NCI-H2029 treated with DMSO at 0.1 percent for 48 hours (cell line): ENCODE measurements around the gene LRRC8C.

Experiments
- DNase-seq: peaks from one replicate; lab custom pipeline; 2025; lab: John Stamatoyannopoulos, UW

The LRRC8C gene

DNA sequence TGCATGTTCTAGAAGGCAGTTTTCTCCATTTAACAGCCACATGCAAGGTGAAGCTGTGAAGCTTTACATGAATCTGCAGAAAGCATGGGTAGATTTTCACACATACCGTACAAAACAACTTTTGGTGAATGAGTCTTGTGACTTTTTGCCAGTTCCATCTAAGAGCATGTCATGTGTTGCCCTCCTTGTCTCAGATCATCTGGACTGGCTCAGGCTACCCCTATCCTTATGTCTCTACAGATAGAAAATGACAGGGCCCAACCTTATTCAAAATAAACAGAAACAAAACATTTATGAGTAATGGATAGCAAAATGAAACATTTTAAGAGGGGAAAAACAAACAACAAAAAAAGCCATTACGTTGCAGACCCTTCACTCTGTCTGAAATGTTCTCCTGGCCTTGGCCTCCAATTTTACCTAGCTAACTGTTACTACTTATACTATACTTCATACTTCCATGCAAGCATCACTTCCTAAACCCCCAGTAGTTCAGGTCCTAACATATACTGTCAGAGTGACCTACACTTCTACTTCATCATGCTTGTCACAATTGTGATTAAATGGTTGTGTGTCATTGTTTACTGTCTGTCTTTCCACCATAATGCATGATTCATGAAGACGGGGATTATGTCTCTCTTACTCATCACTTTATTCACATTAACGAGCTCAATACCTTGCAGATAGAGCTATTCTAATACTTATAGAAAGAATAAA lies 39.0 kb downstream of the LRRC8C start:
- DNase-seq, result no peak

- DNase-seq, result no peak
These were observed 39.7 kb downstream of the LRRC8C start for GRCh38 chr1:89672489-89673183.

- no peak for DNase-seq
These were observed 40.3 kb downstream of the LRRC8C start for GRCh38 chr1:89673251-89673650.

GRCh38 chr1:89675677-89676076 lies 42.8 kb downstream of the LRRC8C start:
- DNase-seq, result no peak

- DNase-seq, result no peak
These were observed 48.3 kb downstream of the LRRC8C start for GRCh38 chr1:89681045-89681729.

GRCh38 chr1:89682611-89683010 lies 49.7 kb downstream of the LRRC8C start:
- DNase-seq, result no peak

DNA sequence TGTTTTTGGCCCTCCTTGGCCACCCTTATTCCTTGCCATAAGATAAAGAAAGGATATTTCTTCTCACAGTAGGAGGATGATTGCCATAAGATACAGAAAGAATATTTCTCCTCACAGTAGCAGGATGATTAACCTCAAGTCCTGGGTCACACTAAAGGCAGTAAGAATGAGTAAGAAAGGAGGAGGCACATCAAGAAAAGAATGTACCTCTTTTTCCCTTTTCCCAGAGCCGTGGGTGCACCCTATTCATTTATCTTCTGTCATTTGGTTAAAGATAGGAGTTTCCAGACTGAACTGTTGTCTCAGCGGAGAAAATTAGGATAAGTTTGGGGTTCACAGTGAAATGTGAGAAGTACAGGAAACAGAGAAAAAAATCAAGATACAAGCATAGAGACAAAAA lies 52.5 kb downstream of the LRRC8C start:
- DNase-seq, result no peak

GRCh38 chr1:89686520-89686919 lies 53.6 kb downstream of the LRRC8C start:
- DNase-seq, result no peak

- no peak for DNase-seq
These were observed 54.3 kb downstream of the LRRC8C start for GRCh38 chr1:89687254-89687653.

- no peak for DNase-seq
These were observed 55.7 kb downstream of the LRRC8C start for GRCh38 chr1:89688607-89689006.

DNA sequence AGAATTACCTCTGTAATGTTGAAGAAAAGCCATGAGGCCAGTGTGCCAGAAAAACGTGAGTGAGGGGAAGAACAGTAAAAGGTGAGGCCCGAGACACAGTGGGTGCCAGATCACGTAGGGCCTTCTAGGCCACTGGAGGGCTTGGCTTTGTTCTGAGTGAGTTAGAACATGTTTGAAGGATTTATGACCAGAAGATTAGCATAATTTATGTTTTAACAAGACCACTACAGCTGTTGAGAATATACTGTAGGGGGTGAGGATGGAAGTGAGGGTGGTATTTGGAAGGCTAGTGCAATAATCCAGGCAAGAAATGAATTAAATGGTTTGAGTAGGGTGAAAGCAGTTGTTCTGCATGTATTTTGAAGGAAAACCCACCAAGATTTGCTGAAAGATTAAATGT lies 56.3 kb downstream of the LRRC8C start:
- no peak for DNase-seq

DNA sequence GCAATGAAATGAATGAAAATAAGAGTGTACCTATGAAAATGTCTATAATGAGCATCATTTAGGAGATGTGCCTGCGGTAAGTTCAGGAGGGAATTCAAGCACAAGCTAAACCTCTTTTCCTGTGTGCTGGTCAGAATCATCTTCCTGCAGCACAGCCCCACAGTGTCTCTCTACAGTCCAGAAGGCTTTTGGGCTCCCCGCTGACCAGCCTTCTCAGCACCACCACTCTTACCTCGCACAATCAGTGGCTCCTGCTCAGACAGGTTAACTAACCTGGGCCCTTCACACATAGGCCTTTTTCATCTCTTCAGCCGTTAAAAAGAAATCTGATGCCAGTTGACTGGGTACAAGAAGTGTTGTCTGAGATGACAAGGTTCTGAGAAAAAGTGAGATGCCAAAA lies 57.7 kb downstream of the LRRC8C start:
- DNase-seq, result no peak

DNA sequence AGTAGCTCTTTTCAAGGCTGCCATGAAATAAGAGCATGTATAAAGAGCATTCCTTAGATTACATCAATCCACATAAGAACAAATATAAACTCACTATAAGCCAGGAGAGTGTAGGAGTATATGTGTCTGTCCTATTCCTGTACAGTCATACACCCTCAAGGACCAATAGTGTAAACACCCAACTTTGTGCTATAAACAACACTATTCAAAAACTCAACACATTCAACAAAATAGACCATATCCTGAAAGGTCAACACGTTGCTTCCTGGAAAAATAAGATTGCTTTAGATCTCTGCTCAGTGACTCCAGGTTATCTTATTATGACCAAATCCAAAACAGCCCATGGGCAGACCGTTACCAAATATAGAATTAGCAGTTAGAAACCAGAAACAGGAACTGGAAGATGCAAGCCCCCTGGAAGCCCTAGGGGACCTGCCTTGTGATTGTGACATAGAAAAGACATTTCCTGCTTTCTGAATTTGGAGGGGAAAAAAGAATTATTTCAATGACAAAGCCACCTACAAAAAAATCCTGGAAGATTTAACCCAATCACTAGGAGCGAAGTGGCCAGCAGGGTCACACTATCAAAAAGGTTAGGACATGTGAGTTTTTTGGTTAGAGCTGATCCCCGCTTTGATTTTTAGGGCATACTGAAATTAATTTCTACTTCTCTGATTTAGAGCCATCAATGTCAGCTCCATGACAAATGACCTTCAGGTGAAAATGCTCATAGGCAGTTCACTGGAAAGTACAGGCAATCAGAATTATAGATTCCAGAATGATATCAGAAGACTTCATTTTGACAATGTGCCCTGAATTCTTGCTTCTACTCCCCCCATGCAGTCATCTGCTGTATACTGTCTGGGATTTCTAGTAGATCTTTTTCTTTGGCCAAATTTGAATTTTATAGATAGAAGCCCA lies 59.9 kb downstream of the LRRC8C start:
- DNase-seq, result no peak

DNA sequence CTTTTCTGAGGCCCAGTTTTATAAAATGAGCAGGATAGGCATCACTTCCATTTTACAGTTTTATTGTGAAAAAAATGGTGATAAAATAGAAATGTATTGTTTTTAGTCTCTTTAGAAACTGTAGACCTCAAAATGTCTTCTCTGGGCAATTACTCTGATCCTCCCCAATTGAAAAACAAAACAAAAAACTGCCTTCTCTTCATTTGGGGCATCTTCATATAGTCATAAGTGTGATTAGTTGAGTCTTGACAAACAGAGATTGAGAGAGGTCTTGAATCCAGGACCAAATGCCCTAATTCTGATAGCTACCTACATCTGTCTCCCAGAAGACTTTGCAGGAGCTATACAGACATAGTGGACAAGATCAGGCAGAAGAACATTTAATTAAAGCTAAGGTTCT lies 62.9 kb downstream of the LRRC8C start:
- DNase-seq, result no peak

GRCh38 chr1:89697383-89697782 lies 64.5 kb downstream of the LRRC8C start:
- DNase-seq, result no peak

DNA sequence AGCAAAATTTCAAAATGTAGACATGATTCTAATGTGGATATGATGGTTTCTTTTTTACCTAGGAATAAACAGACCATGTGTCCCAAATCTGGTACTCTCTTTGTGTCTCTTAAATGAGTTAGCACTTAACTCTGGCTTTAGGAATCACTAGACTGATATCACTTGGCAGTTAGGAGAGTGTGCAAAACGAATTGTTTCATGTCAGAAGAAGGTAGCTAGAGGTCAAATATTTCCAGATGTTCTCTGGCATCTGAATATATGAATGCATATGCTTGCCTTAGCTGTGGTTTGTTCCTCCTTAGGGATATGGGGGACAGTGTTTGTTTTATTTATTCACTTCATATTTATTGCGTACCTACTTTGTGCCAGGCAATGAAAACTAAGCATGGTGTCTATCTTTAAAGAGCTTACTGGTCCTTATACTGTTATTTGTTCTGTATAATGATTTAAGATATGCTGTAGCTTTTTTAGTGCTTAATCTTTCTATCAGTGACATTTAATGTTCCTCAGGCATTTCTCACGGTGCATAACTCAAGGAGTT lies 65.2 kb downstream of the LRRC8C start:
- no peak for DNase-seq

DNA sequence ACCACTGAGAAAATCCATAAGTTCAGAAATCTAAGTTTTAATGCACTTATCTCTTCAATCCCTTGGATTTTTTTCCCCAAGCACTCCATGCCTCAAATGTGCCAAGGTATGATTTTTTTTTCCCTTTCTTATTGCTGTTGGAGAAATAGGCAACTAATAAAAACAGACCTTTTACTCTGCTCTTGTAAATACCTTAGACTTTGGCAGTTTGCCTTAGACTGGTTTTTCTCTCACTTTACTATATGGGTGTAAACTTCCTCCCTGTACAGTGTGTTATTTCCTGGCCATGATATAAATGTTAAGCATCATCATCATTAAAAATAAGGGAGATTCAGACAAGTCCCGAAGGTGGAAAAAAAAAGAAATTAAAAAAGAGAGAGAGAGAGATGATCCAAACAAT lies 65.7 kb downstream of the LRRC8C start:
- no peak for DNase-seq

- DNase-seq, result no peak
These were observed 66.6 kb downstream of the LRRC8C start for GRCh38 chr1:89699451-89699986.

DNA sequence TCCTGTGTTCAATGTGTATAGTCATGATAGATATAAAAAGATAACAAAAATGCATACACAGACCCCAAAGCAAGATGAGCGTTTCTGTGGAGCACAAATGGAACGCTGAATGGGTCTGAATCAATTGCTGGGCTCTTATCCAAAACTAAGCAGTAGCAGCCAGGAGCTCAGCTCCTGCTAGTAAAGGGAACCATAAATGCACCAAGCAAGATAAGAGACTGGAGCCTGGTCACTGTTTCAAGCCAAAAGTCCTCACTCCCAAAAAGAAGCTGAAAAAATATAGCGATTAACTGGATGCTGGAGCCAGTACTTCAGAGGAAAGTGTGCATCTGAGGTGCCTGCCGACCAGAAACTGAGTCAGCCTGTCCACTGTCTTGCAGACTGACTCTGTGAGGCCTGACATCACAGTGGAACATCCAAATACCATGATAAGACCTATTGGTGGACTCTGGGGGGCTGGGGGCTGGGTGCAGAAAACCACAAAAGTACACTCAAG lies 68.9 kb downstream of the LRRC8C start:
- no peak for DNase-seq

DNA sequence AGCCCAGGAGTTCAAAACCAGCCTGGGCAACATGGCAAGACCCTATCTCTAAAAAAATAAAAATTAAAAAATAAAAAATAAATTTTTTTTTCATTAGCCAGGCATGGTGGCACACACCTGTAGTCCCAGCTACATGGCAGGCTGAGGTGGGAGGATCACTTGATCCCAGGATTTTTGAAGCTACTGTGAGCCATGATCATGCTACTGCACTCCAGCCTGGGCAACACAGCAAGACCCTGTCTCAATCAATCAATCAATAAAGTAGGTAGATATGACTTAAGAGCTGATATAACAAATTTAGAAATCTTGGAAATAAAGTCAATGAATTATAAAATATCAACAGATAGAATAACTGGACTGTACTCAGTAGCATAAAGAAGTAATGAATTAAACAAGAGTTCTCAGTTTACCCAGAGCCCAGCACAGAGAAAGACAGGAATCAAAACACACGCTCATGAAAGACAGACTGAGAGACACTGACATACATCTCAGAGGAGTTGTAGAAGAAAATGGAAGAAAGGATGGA lies 69.7 kb downstream of the LRRC8C start:
- no peak for DNase-seq

GRCh38 chr1:89703469-89703868 lies 70.5 kb downstream of the LRRC8C start:
- DNase-seq, result no peak
